IMR-90 (cell line): ENCODE measurements around the gene PRR33. TPM values are rescaled to one million over a fixed set of nuclear protein-coding genes. Genes with fewer than 3 reads are reported as not detected.

ENCODE experiments used
- ATAC-seq: fragments of 200-7000 bp; cut with Tn5 transposase; 2 replicates; pipeline ENCODE4 v1.9.1; 2020; ENCODE audit warnings: low read depth, mild to moderate bottlenecking, moderate library complexity
- BruUV-seq: library from RNA; stranded (reverse); fragments of 400-500 nt; replicated peaks from 2 replicates; lab custom pipeline; 2021; lab: Mats Ljungman, UMichigan
- CTCF ChIA-PET: fragments of 300-600 bp; formaldehyde crosslinking; extraction: SDS; loops from one replicate; lab custom pipeline; 2021; ENCODE audit warnings: antibody characterized with exemption; lab: Yijun Ruan, JAX
- POLR2A ChIA-PET: fragments of 300-600 bp; sonication (Branson Sonifier 250); formaldehyde crosslinking; loops from one replicate; lab custom pipeline; 2022; ENCODE audit warnings: antibody characterized with exemption; ENCODE audit not compliant: unreplicated experiment; lab: Charles Lee
- DNase-seq: peaks from one replicate; pipeline ENCODE4 v3.0.0; 2013
- H2AFZ ChIP-seq: replicated peaks from 2 replicates; pipeline ENCODE3; 2013; ENCODE audit warnings: low read length, mild to moderate bottlenecking; ENCODE audit not compliant: poor library complexity
- H2AK5ac ChIP-seq: 2 replicates; pipeline ENCODE4 v1.6.1; 2013; ENCODE audit warnings: low read depth, low read length, inconsistent platforms
- H2AK9ac ChIP-seq: replicated peaks from 2 replicates; pipeline ENCODE3; 2013; ENCODE audit warnings: mild to moderate bottlenecking, low read depth, low read length, moderate library complexity; ENCODE audit not compliant: poor library complexity
- H2BK120ac ChIP-seq: 2 replicates; pipeline ENCODE4 v1.6.1; 2013; ENCODE audit warnings: low read depth, low read length, inconsistent platforms
- H2BK15ac ChIP-seq: 3 replicates; pipeline ENCODE4 v1.6.1; 2013; ENCODE audit warnings: low read depth, low read length, inconsistent platforms
- H2BK20ac ChIP-seq: 2 replicates; pipeline ENCODE4 v1.6.1; 2013; ENCODE audit warnings: low read depth, mild to moderate bottlenecking, inconsistent platforms, low read length, moderate library complexity
- H2BK5ac ChIP-seq: 2 replicates; pipeline ENCODE4 v1.6.1; 2013; ENCODE audit warnings: mild to moderate bottlenecking, low read depth, low read length, inconsistent platforms; ENCODE audit not compliant: poor library complexity, severe bottlenecking
- H3K14ac ChIP-seq: replicated peaks from 2 replicates; pipeline ENCODE4 v1.6.1; 2013; ENCODE audit warnings: low read depth, low read length, inconsistent platforms
- H3K18ac ChIP-seq: 2 replicates; pipeline ENCODE4 v1.6.1; 2013; ENCODE audit warnings: low read depth, low read length, control low read depth
- H3K23ac ChIP-seq: 2 replicates; pipeline ENCODE4 v1.6.1; 2013; ENCODE audit warnings: low read depth, low read length, inconsistent platforms
- H3K27ac ChIP-seq: 2 replicates; pipeline ENCODE4 v1.5.1; 2013; ENCODE audit warnings: mild to moderate bottlenecking, control low read depth, low read length; ENCODE audit not compliant: insufficient read depth
- H3K27me3 ChIP-seq: 2 replicates; pipeline ENCODE4 v1.6.1; 2013; ENCODE audit warnings: low read length; ENCODE audit not compliant: control insufficient read depth, insufficient read depth
- H3K36me3 ChIP-seq: 2 replicates; pipeline ENCODE4 v1.6.1; 2013; ENCODE audit warnings: low read length, mixed read lengths; ENCODE audit not compliant: control insufficient read depth, insufficient read depth
- H3K4ac ChIP-seq: 2 replicates; pipeline ENCODE4 v1.6.1; 2013; ENCODE audit warnings: low read depth, low read length, inconsistent platforms
- H3K4me1 ChIP-seq: 2 replicates; pipeline ENCODE4 v1.6.1; 2013; ENCODE audit warnings: low read length, mixed read lengths; ENCODE audit not compliant: control insufficient read depth, insufficient read depth
- H3K4me2 ChIP-seq: 2 replicates; pipeline ENCODE4 v1.6.1; 2013; ENCODE audit warnings: low read depth, mild to moderate bottlenecking, control low read depth, low read length, moderate library complexity
- H3K4me3 ChIP-seq: 2 replicates; pipeline ENCODE4 v1.5.1; 2013; ENCODE audit warnings: low read depth, mild to moderate bottlenecking, control low read depth, low read length, moderate library complexity; ENCODE audit not compliant: insufficient read depth
- H3K56ac ChIP-seq: 2 replicates; pipeline ENCODE4 v1.6.1; 2013; ENCODE audit warnings: low read length, inconsistent platforms; ENCODE audit not compliant: insufficient read depth; ENCODE audit errors: extremely low read depth
- H3K79me1 ChIP-seq, 2 experiments: 2 replicates each; pipeline ENCODE4 v1.6.1; 2013; ENCODE audit warnings: low read length in 2 of 2, inconsistent platforms in 1 of 2, low read depth in 1 of 2
- H3K9ac ChIP-seq: 2 replicates; pipeline ENCODE4 v1.6.1; 2013; ENCODE audit warnings: low read depth, low read length, control low read depth
- H3K9me1 ChIP-seq: 2 replicates; pipeline ENCODE4 v1.6.1; 2013; ENCODE audit warnings: low read length, inconsistent platforms; ENCODE audit not compliant: insufficient read depth
- H3K9me3 ChIP-seq: 2 replicates; pipeline ENCODE4 v1.6.1; 2013; ENCODE audit warnings: low read length; ENCODE audit not compliant: control insufficient read depth, insufficient read depth
- H4K20me1 ChIP-seq: 2 replicates; pipeline ENCODE4 v1.6.1; 2013; ENCODE audit warnings: low read length, inconsistent platforms; ENCODE audit not compliant: insufficient read depth
- H4K5ac ChIP-seq: 2 replicates; pipeline ENCODE4 v1.6.1; 2013; ENCODE audit warnings: mild to moderate bottlenecking, low read depth, low read length, control low read depth
- H4K8ac ChIP-seq, 2 experiments: 2 replicates each; pipeline ENCODE4 v1.6.1; 2013; ENCODE audit warnings: low read depth in 2 of 2, low read length in 2 of 2, control low read depth in 1 of 2, inconsistent platforms in 1 of 2
- H4K91ac ChIP-seq: 2 replicates; pipeline ENCODE4 v1.6.1; 2013; ENCODE audit warnings: low read depth, low read length, inconsistent platforms; ENCODE audit not compliant: insufficient read depth
- ELK1 ChIP-seq: fragments of 150-350 bp; IDR thresholded peaks from 2 replicates; pipeline ENCODE4 v1.6.1; 2016; ENCODE audit warnings: low read depth, mild to moderate bottlenecking, low read length, moderate library complexity, borderline replicate concordance
- MAZ ChIP-seq: IDR thresholded peaks from 2 replicates; pipeline ENCODE4 v1.6.1; 2012; ENCODE audit warnings: low read depth, mild to moderate bottlenecking, low read length, improper control_type of control experiment, moderate library complexity, borderline replicate concordance
- MXI1 ChIP-seq: IDR thresholded peaks from 2 replicates; pipeline ENCODE4 v1.6.1; 2012; ENCODE audit warnings: low read depth, mild to moderate bottlenecking, low read length, moderate library complexity, borderline replicate concordance
- NFE2L2 ChIP-seq: fragments of 150-350 bp; IDR thresholded peaks from 2 replicates; pipeline ENCODE4 v1.6.1; 2016; ENCODE audit warnings: low read depth, mild to moderate bottlenecking, low read length
- RFX5 ChIP-seq: IDR thresholded peaks from 2 replicates; pipeline ENCODE4 v1.8.0; 2012; ENCODE audit warnings: low read depth, mild to moderate bottlenecking, low read length, moderate library complexity
- SMC3 ChIP-seq: fragments of 150-350 bp; IDR thresholded peaks from 2 replicates; pipeline ENCODE4 v1.6.1; 2016; ENCODE audit warnings: low read depth, mild to moderate bottlenecking, antibody characterized with exemption, low read length, moderate library complexity
- USF2 ChIP-seq: fragments of 150-350 bp; IDR thresholded peaks from 2 replicates; pipeline ENCODE4 v1.6.1; 2017; ENCODE audit warnings: mild to moderate bottlenecking, antibody characterized with exemption, low read length, low read depth
- WGBS, 2 experiments: methylation state at CpG; one replicate each; pipeline versions ENCODE4 v1.1.5 to v1.1.7; 2013; ENCODE audit warnings: missing lambda C conversion rate in 2 of 2; ENCODE audit not compliant: insufficient read length in 1 of 2; ENCODE audit errors: extremely low coverage in 2 of 2; 5-methylcytosine and 5-hydroxymethylcytosine counted together
- dilution Hi-C: fragments of 300-500 bp; cut with HindIII; formaldehyde crosslinking; loops from one replicate; pipeline ENCODE4 v1.14.3; 2018; ENCODE audit warnings: low sequenced_read_pairs; ENCODE audit not compliant: unreplicated experiment
- in situ Hi-C: fragments of 300-500 bp; cut with MboI; formaldehyde crosslinking; loops from 3 replicates; pipeline ENCODE4 v1.14.3; 2019; ENCODE audit warnings: low sequenced_read_pairs, inconsistent platforms, mixed read lengths
- intact Hi-C: fragments of 100-400 bp; cut with micrococcal nuclease; formaldehyde crosslinking; loops from 2 replicates; pipeline ENCODE4 v1.10.0; 2022
- polyA plus RNA-seq, 3 experiments: library from polyadenylated mRNA; depleted of rRNA; stranded (reverse); fragments of >200 nt; gene quantifications; 2 replicates each; pipeline ENCODE4 v1.2.3, GENCODE V29; 2012; ENCODE audit warnings: low replicate concordance in 1 of 3
- total RNA-seq: library from RNA; depleted of rRNA; stranded (reverse); fragments of >200 nt; gene quantifications from 2 replicates; pipeline ENCODE4 v1.2.3, GENCODE V29; 2012

PRR33 gene
- total and polyA plus RNA-seq, 2 of the 4 experiments (the other 2 are of a cell fraction), result not detected

GRCh38 chr11:1866226-1866625 is 25.5 kb downstream of the PRR33 start:
- Histone ChIP-seq H3K36me3 (no peaks in the 10 kb centered on the region), H3K56ac (no peak overlapping the region), H3K4me3 (no peak overlapping the region), H2AFZ (no peak overlapping the region), H3K27ac (no peak overlapping the region), H2BK120ac (no peak overlapping the region), H3K79me1 (no peaks in the 10 kb centered on the region), H4K91ac (no peak overlapping the region), H2BK20ac (no peak overlapping the region), H2BK5ac (no peak overlapping the region), H2AK9ac (no peak overlapping the region), H2AK5ac (no peak overlapping the region), H4K20me1 (no peaks in the 10 kb centered on the region), H4K5ac (no peak overlapping the region), H3K23ac (no peak overlapping the region), H3K18ac (no peak overlapping the region), H4K8ac (no peak overlapping the region), H3K27me3 (peaks cover 25% of the 10 kb centered on the region; the same call in 1 of the 2 replicates), H2BK15ac (no peak overlapping the region), H3K9me1 (peaks cover 4% of the 10 kb centered on the region), H3K14ac (no peak overlapping the region), H3K4me2 (no peak overlapping the region), H3K4me1 (peaks cover 14% of the 10 kb centered on the region), H3K9me3 (no peaks in the 10 kb centered on the region), H3K4ac (no peak overlapping the region), H3K9ac (no peak overlapping the region)
- DNase-seq (no peak), ATAC-seq (no peak)
- BruUV-seq, result no TSS peak
- in situ Hi-C loops, result no loop called here
- 96% methylated on average over 3 of the region's 8 CpGs; no CpG with 5 or more reads in 1 of the 2 experiments for WGBS, 2 experiments
- CTCF ChIA-PET, result no interaction called here
- dilution Hi-C loops, result no loop called here
- TF ChIP-seq NFE2L2, result no peak
- TF ChIP-seq RFX5, result no peak
- TF ChIP-seq MXI1, result no peak
- no peak for TF ChIP-seq MAZ
- no peak for TF ChIP-seq USF2
- no peak for TF ChIP-seq SMC3
- no peak for TF ChIP-seq ELK1
- intact Hi-C loops, result no loop called here
- POLR2A ChIA-PET, result no interaction called here
